ENCODE results near the gene FNBP1L. TPM values are rescaled to one million over a fixed set of nuclear protein-coding genes. Genes with fewer than 3 reads are reported as not detected.

Gene FNBP1L
- total and polyA plus RNA-seq, 2 donors (not counting 1 experiment from before 2014, with no cell fraction given) = 0.86 to 5.4 TPM

DNA sequence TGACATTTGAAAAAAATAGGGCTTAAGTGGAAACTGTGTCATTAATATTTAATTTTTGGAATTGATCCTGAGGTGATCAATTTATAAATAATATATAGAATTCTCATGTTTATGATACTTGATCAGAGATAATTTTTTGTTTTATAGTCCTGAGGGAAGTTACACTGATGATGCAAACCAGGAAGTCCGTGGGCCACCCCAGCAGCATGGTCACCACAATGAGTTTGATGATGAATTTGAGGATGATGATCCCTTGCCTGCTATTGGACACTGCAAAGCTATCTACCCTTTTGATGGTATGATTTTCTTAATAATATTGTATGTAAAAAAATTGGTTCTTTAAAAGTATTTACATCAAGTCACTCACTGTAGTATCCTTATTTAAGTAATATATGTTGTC is 101.2 kb downstream of the FNBP1L start:
- TF ChIP-seq, protein P1, sequence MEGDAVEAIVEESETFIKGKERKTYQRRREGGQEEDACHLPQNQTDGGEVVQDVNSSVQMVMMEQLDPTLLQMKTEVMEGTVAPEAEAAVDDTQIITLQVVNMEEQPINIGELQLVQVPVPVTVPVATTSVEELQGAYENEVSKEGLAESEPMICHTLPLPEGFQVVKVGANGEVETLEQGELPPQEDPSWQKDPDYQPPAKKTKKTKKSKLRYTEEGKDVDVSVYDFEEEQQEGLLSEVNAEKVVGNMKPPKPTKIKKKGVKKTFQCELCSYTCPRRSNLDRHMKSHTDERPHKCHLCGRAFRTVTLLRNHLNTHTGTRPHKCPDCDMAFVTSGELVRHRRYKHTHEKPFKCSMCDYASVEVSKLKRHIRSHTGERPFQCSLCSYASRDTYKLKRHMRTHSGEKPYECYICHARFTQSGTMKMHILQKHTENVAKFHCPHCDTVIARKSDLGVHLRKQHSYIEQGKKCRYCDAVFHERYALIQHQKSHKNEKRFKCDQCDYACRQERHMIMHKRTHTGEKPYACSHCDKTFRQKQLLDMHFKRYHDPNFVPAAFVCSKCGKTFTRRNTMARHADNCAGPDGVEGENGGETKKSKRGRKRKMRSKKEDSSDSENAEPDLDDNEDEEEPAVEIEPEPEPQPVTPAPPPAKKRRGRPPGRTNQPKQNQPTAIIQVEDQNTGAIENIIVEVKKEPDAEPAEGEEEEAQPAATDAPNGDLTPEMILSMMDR (IDR thresholded peaks at IDR 0.05) = no peak
- TF ChIP-seq EZH2 (IDR thresholded peaks at IDR 0.05; ENCODE audit: borderline replicate concordance, insufficient read depth, low read depth, low read length, poor library complexity, severe bottlenecking) = no peak
- no peak overlapping the region for H3K9ac ChIP-seq (ENCODE audit: low read length)
- no peaks in the 10 kb centered on the region for H3K79me2 ChIP-seq (ENCODE audit: control insufficient read depth, insufficient read depth, low read length)
- Mint-ChIP-seq H3K27ac (no peak overlapping the region), H3K9me3 (ENCODE audit: insufficient read depth) (no peaks in the 10 kb centered on the region), H3K4me1 (no peaks in the 10 kb centered on the region), H3K27me3 (no peaks in the 10 kb centered on the region), H3K4me3 (no peak overlapping the region)
- no peaks in the 10 kb centered on the region for H3K27me3 ChIP-seq (replicated peaks in 1 of 4; ENCODE audit: control extremely low read depth in 1 of 4, control insufficient read depth in 3 of 4, insufficient read depth in 4 of 4, low read length in 3 of 4)
- H3K27ac ChIP-seq (ENCODE audit: low read length in 2 of 2) = no peak overlapping the region
- CTCF ChIA-PET = no interaction called here
- DNase-seq = no peak
- POLR2A ChIA-PET = no interaction called here
- H3K4me3 ChIP-seq (ENCODE audit: control extremely low read depth in 1 of 5, extremely low read depth in 1 of 5, insufficient read depth in 1 of 5, low read depth in 2 of 5, low read length in 4 of 5) = no peak overlapping the region
- H3K9me3 ChIP-seq (ENCODE audit: control extremely low read depth in 1 of 3, control insufficient read depth in 2 of 3, insufficient read depth in 1 of 3, low read length in 2 of 3) = no peaks in the 10 kb centered on the region
- no peak overlapping the region for H3K4me2 ChIP-seq (replicated peaks; ENCODE audit: low read depth, low read length, poor library complexity, severe bottlenecking)
- no CpG with 5 or more reads among the region's 1 CpG for WGBS (ENCODE audit: insufficient coverage)
- no peaks in the 10 kb centered on the region for H3K4me1 ChIP-seq (ENCODE audit: control insufficient read depth in 2 of 2, insufficient read depth in 2 of 2, low read length in 2 of 2)
- H4K20me1 ChIP-seq (ENCODE audit: control insufficient read depth, insufficient read depth, low read length, poor library complexity, severe bottlenecking) = no peaks in the 10 kb centered on the region
- H3K36me3 ChIP-seq (replicated peaks in 1 of 2; ENCODE audit: control extremely low read depth in 1 of 2, control insufficient read depth in 1 of 2, extremely low read depth in 1 of 2, insufficient read depth in 2 of 2, low read length in 1 of 2) = peaks cover 0 to 12% of the 10 kb centered on the region in 2 experiments
- no peak for ATAC-seq (ENCODE audit: low read depth)
- intact Hi-C loops (cut with micrococcal nuclease) = no loop called here
- H2AFZ ChIP-seq (ENCODE audit: insufficient read depth, low read depth, low read length, poor library complexity, severe bottlenecking) = no peak overlapping the region

DNA sequence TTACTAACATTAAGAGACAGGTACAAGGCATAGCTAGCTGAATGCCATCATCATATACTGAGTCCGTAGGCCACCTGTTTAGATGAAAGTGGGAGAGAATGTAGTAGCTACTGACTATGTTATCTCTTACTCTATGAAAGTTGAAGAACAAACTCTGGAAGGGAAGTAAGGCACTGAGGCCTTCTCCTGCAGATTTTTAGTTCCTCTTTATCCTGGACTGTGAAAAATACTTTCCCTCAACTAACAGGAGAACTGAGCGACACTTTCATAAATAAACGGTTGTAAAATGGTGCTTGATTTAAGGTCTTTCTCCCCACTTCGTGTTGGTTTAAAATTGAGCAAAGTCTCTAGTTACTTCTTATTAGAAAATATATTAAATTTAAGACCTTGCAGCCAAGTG is 101.9 kb downstream of the FNBP1L start:
- H3K4me3 Mint-ChIP-seq = no peak overlapping the region
- no peaks in the 10 kb centered on the region for H3K79me2 ChIP-seq (ENCODE audit: control insufficient read depth, insufficient read depth, low read length)
- no peaks in the 10 kb centered on the region for H3K27me3 ChIP-seq (replicated peaks in 1 of 4; ENCODE audit: control extremely low read depth in 1 of 4, control insufficient read depth in 3 of 4, insufficient read depth in 4 of 4, low read length in 3 of 4)
- ATAC-seq (ENCODE audit: low read depth) (no peak), DNase-seq (no peak)
- no peak overlapping the region for H3K9ac ChIP-seq (ENCODE audit: low read length)
- TF ChIP-seq, protein P1 (IDR thresholded peaks at IDR 0.05) = no peak
- TF ChIP-seq EZH2 (IDR thresholded peaks at IDR 0.05; ENCODE audit: borderline replicate concordance, insufficient read depth, low read depth, low read length, poor library complexity, severe bottlenecking) = no peak
- no peaks in the 10 kb centered on the region for H3K9me3 ChIP-seq (ENCODE audit: control extremely low read depth in 1 of 3, control insufficient read depth in 2 of 3, insufficient read depth in 1 of 3, low read length in 2 of 3)
- H3K27ac Mint-ChIP-seq = no peak overlapping the region
- H4K20me1 ChIP-seq (ENCODE audit: control insufficient read depth, insufficient read depth, low read length, poor library complexity, severe bottlenecking) = no peaks in the 10 kb centered on the region
- ChIA-PET POLR2A (no interaction called here), CTCF (no interaction called here)
- no peak overlapping the region for H3K27ac ChIP-seq (ENCODE audit: low read length in 2 of 2)
- intact Hi-C loops (cut with micrococcal nuclease) = no loop called here
- H3K4me1 Mint-ChIP-seq = no peaks in the 10 kb centered on the region
- no peak overlapping the region for H3K4me2 ChIP-seq (replicated peaks; ENCODE audit: low read depth, low read length, poor library complexity, severe bottlenecking)
- no peak overlapping the region for H2AFZ ChIP-seq (ENCODE audit: insufficient read depth, low read depth, low read length, poor library complexity, severe bottlenecking)
- H3K4me1 ChIP-seq (ENCODE audit: control insufficient read depth in 2 of 2, insufficient read depth in 2 of 2, low read length in 2 of 2) = no peaks in the 10 kb centered on the region
- no CpG with 5 or more reads among the region's 4 CpGs for WGBS (ENCODE audit: insufficient coverage)
- H3K27me3 Mint-ChIP-seq = no peaks in the 10 kb centered on the region
- no peaks in the 10 kb centered on the region for H3K9me3 Mint-ChIP-seq (ENCODE audit: insufficient read depth)
- H3K4me3 ChIP-seq (ENCODE audit: control extremely low read depth in 1 of 5, extremely low read depth in 1 of 5, insufficient read depth in 1 of 5, low read depth in 2 of 5, low read length in 4 of 5) = no peak overlapping the region
- peaks cover 0 to 12% of the 10 kb centered on the region in 2 experiments for H3K36me3 ChIP-seq (replicated peaks in 1 of 2; ENCODE audit: control extremely low read depth in 1 of 2, control insufficient read depth in 1 of 2, extremely low read depth in 1 of 2, insufficient read depth in 2 of 2, low read length in 1 of 2)
